Subcutaneous abdominal adipose tissue (tissue), 5 donors: ENCODE data around the gene GIGYF2.
"Not testable (repeated sequence)": the region's sequence is repeated elsewhere in the genome, so short reads cannot be mapped to it uniquely, and the experiment has no call there.

Experiments
- H3K27ac ChIP-seq: one replicate; pipeline ENCODE4 v1.7.0; 2013; ENCODE audit warnings: low read depth, mild to moderate bottlenecking, inconsistent platforms, low read length, moderate library complexity
- H3K27me3 ChIP-seq, 5 donors: one replicate each; pipeline ENCODE4 v1.7.0; 2013; ENCODE audit warnings: low read length in 5 of 5, inconsistent platforms in 1 of 5; ENCODE audit not compliant: control insufficient read depth in 5 of 5, insufficient read depth in 4 of 5
- H3K36me3 ChIP-seq, 5 donors: one replicate each; pipeline ENCODE4 v1.7.0; 2013; ENCODE audit warnings: low read length in 5 of 5; ENCODE audit not compliant: control insufficient read depth in 5 of 5, insufficient read depth in 5 of 5
- H3K4me1 ChIP-seq, 5 donors: one replicate each; pipeline ENCODE4 v1.7.0; 2013; ENCODE audit warnings: low read length in 5 of 5, mild to moderate bottlenecking in 3 of 5, moderate library complexity in 1 of 5; ENCODE audit not compliant: control insufficient read depth in 5 of 5, insufficient read depth in 5 of 5
- H3K4me3 ChIP-seq, 5 donors: one replicate each; pipeline ENCODE4 v1.7.0; 2013; ENCODE audit warnings: low read length in 5 of 5, low read depth in 1 of 5
- H3K9ac ChIP-seq, 5 donors: one replicate each; pipeline ENCODE4 v1.7.0; 2013; ENCODE audit warnings: low read length in 5 of 5, mild to moderate bottlenecking in 4 of 5, moderate library complexity in 3 of 5
- H3K9me3 ChIP-seq, 5 donors: one replicate each; pipeline ENCODE4 v1.7.0; 2013; ENCODE audit warnings: low read length in 5 of 5; ENCODE audit not compliant: control insufficient read depth in 5 of 5
- donor health status: healthy.
- donor health status: healthy.
- donor health status: healthy.
- donor health status: healthy.
- donor health status: healthy.

The GIGYF2 gene

DNA sequence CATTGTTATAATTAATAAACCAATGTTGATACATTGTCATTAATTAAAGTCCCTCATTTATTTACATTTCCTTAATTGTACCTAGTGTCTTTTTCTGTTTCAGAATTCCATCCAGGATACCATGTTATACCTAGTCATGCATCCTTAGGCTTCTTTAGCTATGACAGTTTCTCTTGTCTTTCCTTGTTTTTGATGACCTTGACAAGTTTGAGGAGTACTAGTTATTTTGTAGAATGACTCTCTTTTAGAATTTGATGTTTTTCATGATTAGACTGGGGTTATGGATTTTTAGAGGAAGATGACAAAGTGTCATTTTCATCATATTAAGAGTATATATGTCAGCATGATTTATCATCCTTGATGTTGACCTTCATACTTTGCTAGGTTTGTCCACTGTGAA, 16.4 kb downstream of the GIGYF2 start:
- no peak overlapping the region for H3K27ac ChIP-seq
- H3K36me3 ChIP-seq: peaks cover 6 to 10% (median 9%) of the 10 kb centered on the region in 5 donors
- H3K4me3 ChIP-seq: no peak overlapping the region
- H3K9me3 ChIP-seq: peaks cover 0 to 3% (median 0%) of the 10 kb centered on the region in 5 donors
- no peak overlapping the region for H3K9ac ChIP-seq
- no peaks in the 10 kb centered on the region for H3K27me3 ChIP-seq
- no peaks in the 10 kb centered on the region for H3K4me1 ChIP-seq

DNA sequence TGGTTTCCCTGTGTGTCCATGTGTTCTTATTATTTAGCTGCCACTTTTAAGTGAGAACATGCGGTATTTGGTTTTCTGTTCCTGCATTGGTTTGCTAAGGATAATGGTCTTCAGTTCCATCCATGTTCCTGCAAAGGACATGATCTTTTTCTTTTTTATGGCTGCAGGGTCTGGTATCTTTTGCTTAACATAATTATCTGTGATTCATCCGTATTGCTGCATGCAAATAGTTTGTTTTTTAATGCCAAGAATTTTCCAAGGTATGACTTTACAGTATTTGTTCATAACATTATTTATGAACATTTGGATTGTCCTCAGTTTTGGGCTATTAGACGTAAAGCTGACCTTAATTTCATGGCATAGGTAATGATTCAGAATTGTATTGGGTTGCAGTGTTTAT, 17.8 kb downstream of the GIGYF2 start:
- no peaks in the 10 kb centered on the region for H3K4me1 ChIP-seq
- H3K36me3 ChIP-seq: peaks cover 4 to 13% (median 10%) of the 10 kb centered on the region in 5 donors
- no peak overlapping the region for H3K4me3 ChIP-seq
- no peaks in the 10 kb centered on the region for H3K27me3 ChIP-seq
- H3K27ac ChIP-seq: no peak overlapping the region
- H3K9me3 ChIP-seq: peaks cover 0 to 3% (median 0%) of the 10 kb centered on the region in 5 donors
- H3K9ac ChIP-seq: no peak overlapping the region

DNA sequence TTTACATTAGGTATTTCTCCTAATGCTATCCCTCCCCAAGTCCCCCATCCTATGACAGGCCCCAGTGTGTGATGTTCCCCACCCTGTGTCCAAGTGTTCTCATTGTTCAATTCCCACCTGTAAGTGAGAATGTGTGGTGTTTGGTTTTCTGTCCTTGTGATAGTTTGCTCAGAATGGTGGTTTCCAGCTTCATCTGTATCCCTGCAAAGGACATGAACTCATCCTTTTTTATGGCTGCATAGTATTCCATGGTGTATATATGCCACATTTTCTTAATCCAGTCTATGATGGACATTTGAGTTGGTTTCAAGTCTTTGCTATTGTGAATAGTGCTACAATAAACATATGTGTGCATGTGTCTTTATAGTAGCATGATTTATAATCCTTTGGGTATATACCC, 22.9 kb downstream of the GIGYF2 start:
- not testable (repeated sequence) for H3K27me3 ChIP-seq, H3K4me1 ChIP-seq

DNA sequence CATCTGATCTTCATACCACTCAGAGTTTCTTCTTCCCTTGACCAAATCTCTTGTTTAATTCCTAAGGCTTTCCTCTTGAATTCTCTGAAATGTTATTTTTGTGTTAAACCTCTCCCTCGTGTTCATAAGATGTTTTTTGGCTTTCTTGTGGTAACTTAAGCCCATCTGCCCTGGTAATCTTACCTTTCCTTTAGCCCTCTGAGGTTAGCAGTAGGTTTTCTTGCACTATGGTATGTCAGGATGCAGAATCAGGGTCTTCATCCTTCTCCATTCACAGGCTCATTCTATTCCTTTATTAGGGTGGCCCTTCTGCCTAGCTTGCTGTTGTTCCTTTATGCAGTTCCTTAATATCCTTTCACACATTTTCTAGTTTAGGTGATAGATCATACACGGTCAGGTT, 24.1 kb downstream of the GIGYF2 start:
- Histone ChIP-seq H3K36me3 (peaks cover 0 to 30% (median 26%) of the 10 kb centered on the region in 5 donors), H3K9me3 (no peaks in the 10 kb centered on the region), H3K27ac (no peak overlapping the region), H3K27me3 (no peaks in the 10 kb centered on the region), H3K4me3 (no peak overlapping the region), H3K9ac (no peak overlapping the region), H3K4me1 (no peaks in the 10 kb centered on the region)

More for the DNA sequence above, 22.9 kb downstream of the GIGYF2 start:
- H3K9ac ChIP-seq, H3K27ac ChIP-seq, H3K4me3 ChIP-seq, H3K9me3 ChIP-seq: not testable (repeated sequence)
- H3K36me3 ChIP-seq: peaks cover 0 to 19% (median 15%) of the 10 kb centered on the region in 5 donors

- no peaks in the 10 kb centered on the region for H3K9me3 ChIP-seq
- no peak overlapping the region for H3K27ac ChIP-seq
- H3K36me3 ChIP-seq: peaks cover 0 to 30% (median 26%) of the 10 kb centered on the region in 5 donors
- no peaks in the 10 kb centered on the region for H3K27me3 ChIP-seq
- H3K4me1 ChIP-seq: no peaks in the 10 kb centered on the region
- no peak overlapping the region for H3K4me3 ChIP-seq
- H3K9ac ChIP-seq: no peak overlapping the region
Measured at GRCh38 chr2:232721882-232722281, 24.8 kb downstream of the GIGYF2 start.

GRCh38 chr2:232723027-232723426, 25.9 kb downstream of the GIGYF2 start:
- H3K9me3 ChIP-seq: no peaks in the 10 kb centered on the region
- H3K27ac ChIP-seq: no peak overlapping the region
- H3K36me3 ChIP-seq: peaks cover 9 to 31% (median 24%) of the 10 kb centered on the region in 5 donors
- no peak overlapping the region for H3K9ac ChIP-seq
- H3K27me3 ChIP-seq: no peaks in the 10 kb centered on the region
- H3K4me1 ChIP-seq: no peaks in the 10 kb centered on the region
- H3K4me3 ChIP-seq: no peak overlapping the region

GRCh38 chr2:232728785-232729184, 31.7 kb downstream of the GIGYF2 start:
- no peaks in the 10 kb centered on the region for H3K27me3 ChIP-seq
- peaks cover 0 to 10% (median 2%) of the 10 kb centered on the region in 5 donors for H3K4me1 ChIP-seq
- H3K36me3 ChIP-seq: peaks cover 20 to 39% (median 23%) of the 10 kb centered on the region in 5 donors
- H3K9me3 ChIP-seq: no peaks in the 10 kb centered on the region
- H3K4me3 ChIP-seq: no peak overlapping the region
- no peak overlapping the region for H3K27ac ChIP-seq
- H3K9ac ChIP-seq: no peak overlapping the region

- Histone ChIP-seq H3K4me1 (peaks cover 0 to 10% (median 2%) of the 10 kb centered on the region in 5 donors), H3K9ac (no peak overlapping the region), H3K9me3 (no peaks in the 10 kb centered on the region), H3K36me3 (peaks cover 19 to 38% (median 33%) of the 10 kb centered on the region in 5 donors), H3K27ac (no peak overlapping the region), H3K4me3 (no peak overlapping the region), H3K27me3 (no peaks in the 10 kb centered on the region)
Measured at GRCh38 chr2:232731470-232731869, 34.3 kb downstream of the GIGYF2 start.

DNA sequence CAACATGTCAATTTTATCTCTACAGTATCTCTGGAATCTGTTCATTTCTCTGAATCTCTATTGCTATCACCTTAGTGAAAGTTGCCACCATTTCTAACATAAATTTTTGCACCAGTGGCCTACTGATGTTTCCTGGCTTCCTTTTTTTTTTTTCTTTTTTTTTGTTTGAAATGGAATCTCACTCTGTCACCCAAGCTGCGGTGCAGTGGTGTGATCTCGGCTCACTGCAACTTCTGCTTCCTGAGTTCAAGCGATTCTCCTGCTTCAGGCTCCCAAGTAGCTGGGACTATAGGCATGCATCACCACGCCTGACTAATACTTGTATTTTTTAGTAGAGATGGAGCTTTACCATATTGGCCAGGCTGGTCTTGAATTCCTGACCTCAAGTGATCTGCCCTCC, 44.2 kb downstream of the GIGYF2 start:
- Histone ChIP-seq H3K36me3 (peaks cover 9 to 22% (median 19%) of the 10 kb centered on the region in 5 donors), H3K4me1 (no peaks in the 10 kb centered on the region), H3K27me3 (no peaks in the 10 kb centered on the region), H3K9ac (no peak overlapping the region), H3K27ac (no peak overlapping the region), H3K9me3 (no peaks in the 10 kb centered on the region), H3K4me3 (no peak overlapping the region)

GRCh38 chr2:232741972-232742371, 44.8 kb downstream of the GIGYF2 start:
- Histone ChIP-seq H3K9me3 (no peaks in the 10 kb centered on the region), H3K27ac (no peak overlapping the region), H3K36me3 (peaks cover 4 to 18% (median 17%) of the 10 kb centered on the region in 5 donors), H3K4me3 (no peak overlapping the region), H3K4me1 (no peaks in the 10 kb centered on the region), H3K27me3 (no peaks in the 10 kb centered on the region), H3K9ac (no peak overlapping the region)

DNA sequence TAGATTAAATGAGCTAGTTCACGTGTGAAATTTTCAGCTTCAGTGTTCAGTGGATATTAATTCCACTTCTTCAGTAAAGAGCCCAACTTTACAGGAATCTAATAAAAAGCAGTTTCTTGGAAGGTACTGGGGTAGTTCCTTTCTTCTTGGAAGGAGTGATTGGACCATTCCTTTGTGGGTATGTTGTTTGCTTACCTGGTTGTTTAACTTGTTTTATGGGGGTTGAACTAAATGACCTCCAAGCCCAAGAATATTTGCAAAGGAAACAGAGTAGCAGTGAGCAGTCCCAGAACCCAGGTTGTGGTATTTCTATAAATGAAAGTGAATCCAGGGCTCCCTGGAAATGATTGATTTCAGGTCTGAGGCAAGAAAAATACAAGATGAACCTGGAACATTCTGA, 47.8 kb downstream of the GIGYF2 start:
- Histone ChIP-seq H3K4me1 (no peaks in the 10 kb centered on the region), H3K36me3 (peaks cover 25 to 30% (median 28%) of the 10 kb centered on the region in 5 donors), H3K27me3 (no peaks in the 10 kb centered on the region), H3K27ac (no peak overlapping the region), H3K9me3 (no peaks in the 10 kb centered on the region), H3K4me3 (no peak overlapping the region), H3K9ac (no peak overlapping the region)
